Upper lobe of left lung (tissue), 4 donors: ENCODE measurements around the gene UGCG.

Source experiments
- EP300 ChIP-seq, 4 donors: sonication (generic); formaldehyde crosslinking; IDR thresholded peaks; one replicate each; pipeline ENCODE4 v1.5.1; 2017; ENCODE audit warnings: antibody characterized with exemption in 4 of 4, control low read depth in 2 of 4
- POLR2A ChIP-seq, 4 donors: fragments of 450-650 bp; IDR thresholded peaks; one replicate each; pipeline ENCODE4 v1.5.1; 2016 to 2017; ENCODE audit warnings: antibody characterized with exemption in 4 of 4, mild to moderate bottlenecking in 2 of 4
- POLR2AphosphoS5 ChIP-seq, 2 donors: sonication (generic); formaldehyde crosslinking; IDR thresholded peaks; one replicate each; pipeline ENCODE4 v1.5.1; 2017; ENCODE audit warnings: antibody characterized with exemption in 2 of 2
- TF ChIP-seq, protein P1 (sequence below), 6 experiments: fragments of 450-650 bp in 4 of 6; fragments of 200-600 bp in 2 of 6; sonication (generic) in 2 of 6; IDR thresholded peaks; one replicate each; pipeline ENCODE4 v1.5.1; 2016 to 2019; ENCODE audit warnings: antibody characterized with exemption in 6 of 6

DNA sequence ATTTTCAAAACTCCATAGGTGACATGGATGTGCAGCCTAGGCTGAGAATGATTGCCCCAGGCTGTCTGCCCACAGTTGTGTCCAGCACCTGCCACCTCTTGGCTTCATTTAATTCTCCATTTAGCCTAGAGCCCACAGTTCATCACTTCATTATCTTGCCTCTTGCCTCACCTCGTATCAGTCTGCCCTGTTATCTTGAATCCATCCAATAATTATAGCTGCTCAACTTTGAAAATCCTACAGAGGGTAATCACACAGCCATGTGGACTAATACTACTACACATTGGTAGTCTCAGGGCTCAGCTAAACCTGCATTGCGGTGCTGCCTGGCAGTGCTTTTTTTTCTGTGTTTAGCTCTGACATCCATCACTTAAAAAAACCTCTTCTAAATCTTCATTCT, 7.4 kb downstream of the UGCG start:
- TF ChIP-seq POLR2A (IDR thresholded peaks at IDR 0.05) (no peak), POLR2AphosphoS5 (IDR thresholded peaks at IDR 0.05) (no peak), EP300 (IDR thresholded peaks at IDR 0.05) (no peak)
- TF ChIP-seq, protein P1, sequence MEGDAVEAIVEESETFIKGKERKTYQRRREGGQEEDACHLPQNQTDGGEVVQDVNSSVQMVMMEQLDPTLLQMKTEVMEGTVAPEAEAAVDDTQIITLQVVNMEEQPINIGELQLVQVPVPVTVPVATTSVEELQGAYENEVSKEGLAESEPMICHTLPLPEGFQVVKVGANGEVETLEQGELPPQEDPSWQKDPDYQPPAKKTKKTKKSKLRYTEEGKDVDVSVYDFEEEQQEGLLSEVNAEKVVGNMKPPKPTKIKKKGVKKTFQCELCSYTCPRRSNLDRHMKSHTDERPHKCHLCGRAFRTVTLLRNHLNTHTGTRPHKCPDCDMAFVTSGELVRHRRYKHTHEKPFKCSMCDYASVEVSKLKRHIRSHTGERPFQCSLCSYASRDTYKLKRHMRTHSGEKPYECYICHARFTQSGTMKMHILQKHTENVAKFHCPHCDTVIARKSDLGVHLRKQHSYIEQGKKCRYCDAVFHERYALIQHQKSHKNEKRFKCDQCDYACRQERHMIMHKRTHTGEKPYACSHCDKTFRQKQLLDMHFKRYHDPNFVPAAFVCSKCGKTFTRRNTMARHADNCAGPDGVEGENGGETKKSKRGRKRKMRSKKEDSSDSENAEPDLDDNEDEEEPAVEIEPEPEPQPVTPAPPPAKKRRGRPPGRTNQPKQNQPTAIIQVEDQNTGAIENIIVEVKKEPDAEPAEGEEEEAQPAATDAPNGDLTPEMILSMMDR (IDR thresholded peaks at IDR 0.05) = no peak
